Thoracic aorta (tissue), 2 donors: ENCODE measurements around the gene KCNQ5. TPM values are rescaled to one million over a fixed set of nuclear protein-coding genes. Genes with fewer than 3 reads are reported as not detected.

ENCODE experiments used
- ATAC-seq: fragments of 150-250 bp; one replicate; pipeline ENCODE4 v1.8.0; 2017; ENCODE audit warnings: low read depth; ENCODE audit not compliant: insufficient number of reproducible peaks, low FRiP score
- DNase-seq: peaks from one replicate; pipeline ENCODE4 v3.0.0-alpha.2; 2020; ENCODE audit warnings: low spot score
- H3K27ac ChIP-seq, 2 donors: fragments of 200-600 bp; sonication (generic); 1 replicate in 1 of 2; 2 replicates in 1 of 2; pipeline ENCODE4 v1.5.1; 2016; ENCODE audit warnings: mild to moderate bottlenecking in 2 of 2, moderate library complexity in 2 of 2
- H3K27me3 ChIP-seq: fragments of 200-600 bp; sonication (generic); replicated peaks from 2 replicates; pipeline ENCODE4 v1.6.0; 2016; ENCODE audit warnings: mild to moderate bottlenecking; ENCODE audit not compliant: insufficient read depth
- H3K36me3 ChIP-seq: fragments of 200-600 bp; sonication (generic); one replicate; pipeline ENCODE4 v1.5.1; 2016
- H3K4me1 ChIP-seq, 2 donors: fragments of 200-600 bp; sonication (generic); 1 replicate in 1 of 2; 2 replicates in 1 of 2; pipeline versions ENCODE4 v1.5.1 to v1.6.0; 2016; ENCODE audit warnings: low read depth in 2 of 2, mild to moderate bottlenecking in 1 of 2; ENCODE audit not compliant: control insufficient read depth in 1 of 2
- H3K4me3 ChIP-seq: fragments of 200-600 bp; sonication (generic); 2 replicates; pipeline ENCODE4 v1.5.1; 2016; ENCODE audit warnings: mild to moderate bottlenecking
- H3K9me3 ChIP-seq: fragments of 200-600 bp; sonication (generic); 2 replicates; pipeline ENCODE4 v1.5.1; 2016
- total RNA-seq, 2 donors: library from RNA; depleted of rRNA; stranded (reverse); fragments of >200 nt; gene quantifications; one replicate each; pipeline versions ENCODE4 v1.1.0 to v1.2.3, GENCODE V29; 2016
- TF ChIP-seq, protein P1 (sequence below): fragments of 200-600 bp; sonication (generic); IDR thresholded peaks from one replicate; pipeline ENCODE4 v1.5.1; 2019; ENCODE audit warnings: antibody characterized with exemption

The KCNQ5 gene
- total RNA-seq, 2 donors from 2014 or later, result 7.3 to 8.5 TPM

DNA sequence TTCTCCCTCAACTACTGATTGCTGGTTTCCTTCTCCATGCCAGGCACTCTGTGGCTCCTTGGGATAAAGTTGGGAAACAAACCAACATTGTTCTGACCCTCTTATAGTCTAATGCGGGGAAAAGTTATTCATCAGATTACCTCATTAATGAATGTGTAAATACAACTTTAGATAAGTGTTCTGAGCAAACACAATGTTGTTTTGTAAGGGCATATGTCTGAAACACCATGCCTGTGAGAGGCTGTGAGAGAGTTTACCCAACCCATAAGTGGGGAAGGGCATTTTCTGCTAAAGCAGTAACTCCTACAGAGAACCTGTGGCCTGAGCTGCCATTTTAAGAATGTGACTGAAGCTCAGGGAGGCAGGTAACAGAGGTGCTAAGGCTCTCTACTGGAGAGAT, 319.9 kb downstream of the KCNQ5 start:
- TF ChIP-seq, protein P1, sequence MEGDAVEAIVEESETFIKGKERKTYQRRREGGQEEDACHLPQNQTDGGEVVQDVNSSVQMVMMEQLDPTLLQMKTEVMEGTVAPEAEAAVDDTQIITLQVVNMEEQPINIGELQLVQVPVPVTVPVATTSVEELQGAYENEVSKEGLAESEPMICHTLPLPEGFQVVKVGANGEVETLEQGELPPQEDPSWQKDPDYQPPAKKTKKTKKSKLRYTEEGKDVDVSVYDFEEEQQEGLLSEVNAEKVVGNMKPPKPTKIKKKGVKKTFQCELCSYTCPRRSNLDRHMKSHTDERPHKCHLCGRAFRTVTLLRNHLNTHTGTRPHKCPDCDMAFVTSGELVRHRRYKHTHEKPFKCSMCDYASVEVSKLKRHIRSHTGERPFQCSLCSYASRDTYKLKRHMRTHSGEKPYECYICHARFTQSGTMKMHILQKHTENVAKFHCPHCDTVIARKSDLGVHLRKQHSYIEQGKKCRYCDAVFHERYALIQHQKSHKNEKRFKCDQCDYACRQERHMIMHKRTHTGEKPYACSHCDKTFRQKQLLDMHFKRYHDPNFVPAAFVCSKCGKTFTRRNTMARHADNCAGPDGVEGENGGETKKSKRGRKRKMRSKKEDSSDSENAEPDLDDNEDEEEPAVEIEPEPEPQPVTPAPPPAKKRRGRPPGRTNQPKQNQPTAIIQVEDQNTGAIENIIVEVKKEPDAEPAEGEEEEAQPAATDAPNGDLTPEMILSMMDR, result no peak
- H3K4me1 ChIP-seq, result peaks cover 0 to 11% of the 10 kb centered on the region in 2 donors
- no peak for DNase-seq
- no peaks in the 10 kb centered on the region for H3K9me3 ChIP-seq
- H3K27me3 ChIP-seq, result no peaks in the 10 kb centered on the region
- no peak overlapping the region for H3K4me3 ChIP-seq
- no peaks in the 10 kb centered on the region for H3K36me3 ChIP-seq
- ATAC-seq, result no peak
- H3K27ac ChIP-seq, result no peak overlapping the region

DNA sequence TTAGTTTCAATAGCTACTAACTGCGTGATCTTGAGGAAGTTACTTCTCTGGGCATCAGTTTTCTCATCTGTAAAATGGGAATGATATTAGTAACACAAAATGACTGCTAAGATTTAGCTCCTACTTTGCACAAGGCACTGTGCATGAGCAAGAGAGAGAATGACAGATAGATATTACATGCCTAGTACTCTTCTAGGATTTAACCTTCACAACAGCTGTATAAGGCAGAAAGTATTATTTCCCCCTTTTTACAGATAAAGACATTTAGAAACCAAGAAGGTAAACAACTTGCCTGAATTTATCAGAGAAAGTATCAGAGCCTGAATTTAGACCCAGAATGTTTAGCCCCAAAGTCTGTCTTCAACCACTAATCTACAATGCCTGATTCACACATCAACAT, 321.8 kb downstream of the KCNQ5 start:
- Histone ChIP-seq H3K9me3 (no peaks in the 10 kb centered on the region), H3K36me3 (no peaks in the 10 kb centered on the region), H3K4me3 (no peak overlapping the region), H3K4me1 (peaks cover under 1 to 12% of the 10 kb centered on the region in 2 donors), H3K27ac (no peak overlapping the region), H3K27me3 (no peaks in the 10 kb centered on the region)
- TF ChIP-seq, protein P1, result no peak
- ATAC-seq, result no peak
- DNase-seq, result no peak

DNA sequence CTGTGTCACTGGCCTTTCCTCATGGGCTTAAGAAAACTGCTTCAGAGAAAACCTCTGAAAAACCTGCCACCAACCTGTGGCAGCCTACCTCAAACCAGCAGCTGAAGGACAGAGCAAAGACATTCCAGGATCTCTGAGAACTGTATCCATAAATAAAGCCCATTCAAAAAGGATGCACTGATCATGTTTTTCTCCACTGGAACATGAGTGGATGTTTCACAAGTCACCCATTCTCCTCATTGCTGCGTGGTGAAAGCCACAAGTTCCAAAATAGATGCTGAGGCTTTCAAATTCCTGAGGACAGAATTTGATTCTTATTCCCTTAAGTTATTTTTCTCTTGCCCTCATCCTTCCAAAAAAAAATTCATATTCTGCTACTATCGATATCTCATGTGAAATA, 322.8 kb downstream of the KCNQ5 start:
- Histone ChIP-seq H3K27me3 (no peaks in the 10 kb centered on the region), H3K27ac (peak overlapping the region in 1 of 2 donors; percentile 9), H3K4me3 (no peak overlapping the region), H3K36me3 (no peaks in the 10 kb centered on the region), H3K4me1 (peaks cover 5 to 13% of the 10 kb centered on the region in 2 donors), H3K9me3 (no peaks in the 10 kb centered on the region)
- ATAC-seq (no peak), DNase-seq (no peak)
- TF ChIP-seq, protein P1, result no peak

DNA sequence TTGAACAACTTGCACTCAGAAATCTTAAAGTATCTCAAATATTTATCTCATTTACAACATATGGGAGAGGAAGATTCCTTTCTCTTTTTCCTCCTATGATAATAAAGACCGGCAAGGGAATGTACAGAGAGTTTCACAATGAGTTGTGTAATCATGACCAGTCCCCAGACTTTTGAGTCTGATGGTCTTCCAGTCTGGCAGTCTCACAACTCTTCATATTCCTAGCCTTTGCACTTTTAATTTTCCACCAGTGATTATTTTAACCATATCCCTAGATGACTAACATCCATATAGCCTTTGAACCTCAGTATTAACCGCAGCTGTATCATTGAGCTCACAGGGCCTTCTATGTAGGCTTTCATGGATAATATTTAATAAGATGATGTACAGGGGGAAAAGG, 324.9 kb downstream of the KCNQ5 start:
- no peaks in the 10 kb centered on the region for H3K9me3 ChIP-seq
- H3K27ac ChIP-seq, result peak overlapping the region in 1 of 2 donors; percentile 64
- no peak overlapping the region for H3K4me3 ChIP-seq
- H3K27me3 ChIP-seq, result no peaks in the 10 kb centered on the region
- ATAC-seq, result no peak
- TF ChIP-seq, protein P1, result no peak
- H3K36me3 ChIP-seq, result no peaks in the 10 kb centered on the region
- peaks cover 7 to 26% of the 10 kb centered on the region in 2 donors for H3K4me1 ChIP-seq
- DNase-seq, result no peak

DNA sequence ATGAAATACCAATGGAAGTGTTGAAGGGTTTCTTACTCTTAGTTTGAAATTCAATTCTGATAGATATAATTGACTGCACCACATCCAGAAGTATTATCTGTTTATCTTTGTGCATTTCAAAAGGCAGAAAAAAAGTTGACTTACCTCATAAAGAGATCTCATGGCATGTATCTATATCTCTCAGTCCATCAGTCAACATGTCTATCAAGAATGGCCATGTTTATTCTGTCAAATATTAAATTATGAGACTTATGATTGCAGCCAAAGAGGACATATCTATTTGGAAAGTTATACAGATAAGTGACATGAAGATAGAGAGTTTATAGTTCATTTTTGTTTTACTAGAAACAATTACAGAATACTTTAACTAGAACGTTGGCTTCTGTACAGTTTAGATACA, 325.7 kb downstream of the KCNQ5 start:
- H3K9me3 ChIP-seq, result no peaks in the 10 kb centered on the region
- no peak for ATAC-seq
- no peak for DNase-seq
- H3K4me1 ChIP-seq, result peaks cover 7 to 27% of the 10 kb centered on the region in 2 donors
- H3K27me3 ChIP-seq, result no peaks in the 10 kb centered on the region
- H3K27ac ChIP-seq, result peak overlapping the region; percentile 14 to 64
- TF ChIP-seq, protein P1, result no peak
- H3K4me3 ChIP-seq, result no peak overlapping the region
- H3K36me3 ChIP-seq, result no peaks in the 10 kb centered on the region
